Liver (tissue), 9 donors: Measurements from ENCODE around the gene SCO2. TPM values are rescaled to one million over a fixed set of nuclear protein-coding genes. Genes with fewer than 3 reads are reported as not detected.

Experiments used
- DNase-seq: peaks from one replicate; pipeline ENCODE4 v3.0.0-alpha.2; 2017; ENCODE audit warnings: low spot score
- H3K27ac ChIP-seq, 2 donors: one replicate each; pipeline ENCODE4 v1.7.0; 2013; ENCODE audit warnings: inconsistent platforms in 2 of 2, low read length in 2 of 2, control low read depth in 1 of 2, low read depth in 1 of 2, mild to moderate bottlenecking in 1 of 2
- H3K27me3 ChIP-seq, 4 donors: one replicate each; pipeline versions ENCODE4 v1.6.1 to v1.7.0; 2013; ENCODE audit warnings: low read length in 3 of 4, inconsistent platforms in 1 of 4, mild to moderate bottlenecking in 1 of 4, moderate library complexity in 1 of 4; ENCODE audit not compliant: control insufficient read depth in 4 of 4, insufficient read depth in 4 of 4
- H3K36me3 ChIP-seq, 4 donors: one replicate each; pipeline versions ENCODE4 v1.6.1 to v1.7.0; 2013; ENCODE audit warnings: low read length in 3 of 4, mild to moderate bottlenecking in 3 of 4, low read depth in 1 of 4, moderate library complexity in 1 of 4; ENCODE audit not compliant: control insufficient read depth in 4 of 4, insufficient read depth in 3 of 4
- H3K4me1 ChIP-seq, 4 donors: one replicate each; pipeline versions ENCODE4 v1.6.1 to v1.7.0; 2013; ENCODE audit warnings: low read length in 3 of 4, mild to moderate bottlenecking in 3 of 4, moderate library complexity in 1 of 4; ENCODE audit not compliant: control insufficient read depth in 4 of 4, insufficient read depth in 4 of 4
- H3K4me3 ChIP-seq, 3 donors: one replicate each; pipeline versions ENCODE4 v1.6.1 to v1.7.0; 2013; ENCODE audit warnings: low read length in 3 of 3, control low read depth in 1 of 3, low read depth in 1 of 3, mild to moderate bottlenecking in 1 of 3
- H3K9ac ChIP-seq, 2 donors: one replicate each; pipeline ENCODE4 v1.7.0; 2013; ENCODE audit warnings: low read length in 2 of 2, mild to moderate bottlenecking in 2 of 2, moderate library complexity in 2 of 2, control low read depth in 1 of 2, low read depth in 1 of 2
- H3K9me3 ChIP-seq, 4 donors: one replicate each; pipeline versions ENCODE4 v1.6.1 to v1.7.0; 2013; ENCODE audit warnings: low read length in 3 of 4; ENCODE audit not compliant: control insufficient read depth in 4 of 4
- EGR1 ChIP-seq, 2 donors: IDR thresholded peaks; 2 replicates each; pipeline ENCODE4 v1.6.1; 2016 to 2018; ENCODE audit warnings: antibody characterized with exemption in 2 of 2, low read depth in 2 of 2
- FOXA1 ChIP-seq: IDR thresholded peaks from 2 replicates; pipeline ENCODE4 v1.6.1; 2016; ENCODE audit warnings: antibody characterized with exemption
- FOXA2 ChIP-seq: IDR thresholded peaks from 2 replicates; pipeline ENCODE4 v1.6.1; 2016; ENCODE audit warnings: antibody characterized with exemption
- GABPA ChIP-seq, 2 donors: IDR thresholded peaks in 1 of 2; conservative IDR thresholded peaks in 1 of 2; 2 replicates each; pipeline ENCODE4 v1.6.1; 2016; ENCODE audit warnings: antibody characterized with exemption in 2 of 2, mild to moderate bottlenecking in 1 of 2, moderate library complexity in 1 of 2
- HNF4A ChIP-seq, 2 donors: conservative IDR thresholded peaks; 2 replicates each; pipeline ENCODE4 v1.6.1; 2016; ENCODE audit warnings: antibody characterized with exemption in 2 of 2, mild to moderate bottlenecking in 2 of 2
- HNF4G ChIP-seq: IDR thresholded peaks from 2 replicates; pipeline ENCODE4 v1.6.1; 2016; ENCODE audit warnings: antibody characterized with exemption
- JUND ChIP-seq, 2 donors: IDR thresholded peaks; 2 replicates each; pipeline ENCODE4 v1.6.1; 2016; ENCODE audit warnings: antibody characterized with exemption in 2 of 2
- MAX ChIP-seq: IDR thresholded peaks from 2 replicates; pipeline ENCODE4 v1.6.1; 2016; ENCODE audit warnings: antibody characterized with exemption
- NR2F2 ChIP-seq: IDR thresholded peaks from 2 replicates; pipeline ENCODE4 v1.6.1; 2016; ENCODE audit warnings: antibody characterized with exemption
- RAD21 ChIP-seq, 2 donors: IDR thresholded peaks; 2 replicates each; pipeline ENCODE4 v1.6.1; 2016; ENCODE audit warnings: antibody characterized with exemption in 2 of 2, mild to moderate bottlenecking in 2 of 2
- RXRA ChIP-seq, 2 donors: IDR thresholded peaks; 2 replicates each; pipeline ENCODE4 v1.6.1; 2017 to 2018; ENCODE audit warnings: antibody characterized with exemption in 2 of 2, mild to moderate bottlenecking in 1 of 2
- SP1 ChIP-seq: IDR thresholded peaks from 2 replicates; pipeline ENCODE4 v1.6.1; 2018; ENCODE audit warnings: antibody characterized with exemption, mild to moderate bottlenecking
- TAF1 ChIP-seq: conservative IDR thresholded peaks from 2 replicates; pipeline ENCODE4 v1.6.1; 2016; ENCODE audit warnings: antibody characterized with exemption, mild to moderate bottlenecking
- YY1 ChIP-seq: IDR thresholded peaks from 2 replicates; pipeline ENCODE4 v1.6.1; 2016; ENCODE audit warnings: antibody characterized with exemption, mild to moderate bottlenecking
- ZBTB33 ChIP-seq: IDR thresholded peaks from 2 replicates; pipeline ENCODE4 v1.6.1; 2016; ENCODE audit warnings: antibody characterized with exemption
- WGBS: extraction: QIAGEN DNeasy Blood & Tissue Kit; methylation state at CpG from one replicate; pipeline ENCODE4 v1.1.7; 2013; 5-methylcytosine and 5-hydroxymethylcytosine counted together
- polyA plus RNA-seq, 2 donors: library from polyadenylated mRNA; stranded (reverse) in 1 of 2; unstranded in 1 of 2; fragments of 200-250 nt in 1 of 2; fragments of >200 nt in 1 of 2; fragmentation: Nextera tagmentation in 1 of 2; extraction: Ambion mirVana in 1 of 2; gene quantifications; one replicate each; pipeline versions ENCODE4 v1.2.1 to v1.2.3, GENCODE V29; 2013 to 2015
- total RNA-seq, 2 donors: library from RNA; depleted of rRNA; stranded (reverse); fragments of >200 nt; gene quantifications; one replicate each; pipeline ENCODE4 v1.2.3, GENCODE V29; 2014
- TF ChIP-seq, protein P1 (sequence below): IDR thresholded peaks from 2 replicates; pipeline ENCODE4 v1.6.1; 2016; ENCODE audit warnings: antibody characterized with exemption, mild to moderate bottlenecking
- TF ChIP-seq, protein P2 (sequence below): fragments of 150-350 bp; IDR thresholded peaks from 2 replicates; pipeline ENCODE4 v1.5.1; 2017; ENCODE audit warnings: improper control_type of control experiment, low read depth, low read length; ENCODE audit not compliant: missing input control
- TF ChIP-seq, protein P3 (sequence below): IDR thresholded peaks from 2 replicates; pipeline ENCODE4 v1.6.1; 2016; ENCODE audit warnings: antibody characterized with exemption
- donor health status: healthy.
- donor health status: healthy.
- donor health status: healthy.
- donor health status: healthy.
- donor health status: healthy.

The SCO2 gene
- total and polyA plus RNA-seq, 4 donors, result 1.4 to 2.9 (median 1.8) TPM

GRCh38 chr22:50506611-50507420 is 18.6 kb downstream of the SCO2 start:
- Histone ChIP-seq H3K4me1 (peaks cover 11 to 27% (median 24%) of the 10 kb centered on the region in 4 donors), H3K36me3 (peaks cover 0 to 21% (median 7%) of the 10 kb centered on the region in 4 donors), H3K27me3 (no peaks in the 10 kb centered on the region), H3K4me3 (peak overlapping the region; percentile 86 to 89 (median 87)), H3K27ac (peak overlapping the region; percentile 42 to 67), H3K9ac (peak overlapping the region; percentile 45 to 99), H3K9me3 (no peaks in the 10 kb centered on the region)
- TF ChIP-seq GABPA (IDR thresholded peaks at IDR 0.05 in 1 of 2, conservative IDR thresholded peaks at IDR 0.05 in 1 of 2), result no peak
- TF ChIP-seq HNF4A (conservative IDR thresholded peaks at IDR 0.05), result no peak
- TF ChIP-seq FOXA1, result no peak
- no peak for TF ChIP-seq TAF1
- no peak for TF ChIP-seq FOXA2
- TF ChIP-seq ZBTB33, result no peak
- no peak for TF ChIP-seq HNF4G
- TF ChIP-seq SP1, result no peak
- TF ChIP-seq, protein P1, sequence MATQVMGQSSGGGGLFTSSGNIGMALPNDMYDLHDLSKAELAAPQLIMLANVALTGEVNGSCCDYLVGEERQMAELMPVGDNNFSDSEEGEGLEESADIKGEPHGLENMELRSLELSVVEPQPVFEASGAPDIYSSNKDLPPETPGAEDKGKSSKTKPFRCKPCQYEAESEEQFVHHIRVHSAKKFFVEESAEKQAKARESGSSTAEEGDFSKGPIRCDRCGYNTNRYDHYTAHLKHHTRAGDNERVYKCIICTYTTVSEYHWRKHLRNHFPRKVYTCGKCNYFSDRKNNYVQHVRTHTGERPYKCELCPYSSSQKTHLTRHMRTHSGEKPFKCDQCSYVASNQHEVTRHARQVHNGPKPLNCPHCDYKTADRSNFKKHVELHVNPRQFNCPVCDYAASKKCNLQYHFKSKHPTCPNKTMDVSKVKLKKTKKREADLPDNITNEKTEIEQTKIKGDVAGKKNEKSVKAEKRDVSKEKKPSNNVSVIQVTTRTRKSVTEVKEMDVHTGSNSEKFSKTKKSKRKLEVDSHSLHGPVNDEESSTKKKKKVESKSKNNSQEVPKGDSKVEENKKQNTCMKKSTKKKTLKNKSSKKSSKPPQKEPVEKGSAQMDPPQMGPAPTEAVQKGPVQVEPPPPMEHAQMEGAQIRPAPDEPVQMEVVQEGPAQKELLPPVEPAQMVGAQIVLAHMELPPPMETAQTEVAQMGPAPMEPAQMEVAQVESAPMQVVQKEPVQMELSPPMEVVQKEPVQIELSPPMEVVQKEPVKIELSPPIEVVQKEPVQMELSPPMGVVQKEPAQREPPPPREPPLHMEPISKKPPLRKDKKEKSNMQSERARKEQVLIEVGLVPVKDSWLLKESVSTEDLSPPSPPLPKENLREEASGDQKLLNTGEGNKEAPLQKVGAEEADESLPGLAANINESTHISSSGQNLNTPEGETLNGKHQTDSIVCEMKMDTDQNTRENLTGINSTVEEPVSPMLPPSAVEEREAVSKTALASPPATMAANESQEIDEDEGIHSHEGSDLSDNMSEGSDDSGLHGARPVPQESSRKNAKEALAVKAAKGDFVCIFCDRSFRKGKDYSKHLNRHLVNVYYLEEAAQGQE, result no peak
- no peak for TF ChIP-seq EGR1 (IDR thresholded peaks at IDR 0.05; ENCODE audit: low read depth in 2 of 2)
- TF ChIP-seq RXRA (IDR thresholded peaks at IDR 0.05), result no peak
- TF ChIP-seq MAX, result no peak
- TF ChIP-seq, protein P2, sequence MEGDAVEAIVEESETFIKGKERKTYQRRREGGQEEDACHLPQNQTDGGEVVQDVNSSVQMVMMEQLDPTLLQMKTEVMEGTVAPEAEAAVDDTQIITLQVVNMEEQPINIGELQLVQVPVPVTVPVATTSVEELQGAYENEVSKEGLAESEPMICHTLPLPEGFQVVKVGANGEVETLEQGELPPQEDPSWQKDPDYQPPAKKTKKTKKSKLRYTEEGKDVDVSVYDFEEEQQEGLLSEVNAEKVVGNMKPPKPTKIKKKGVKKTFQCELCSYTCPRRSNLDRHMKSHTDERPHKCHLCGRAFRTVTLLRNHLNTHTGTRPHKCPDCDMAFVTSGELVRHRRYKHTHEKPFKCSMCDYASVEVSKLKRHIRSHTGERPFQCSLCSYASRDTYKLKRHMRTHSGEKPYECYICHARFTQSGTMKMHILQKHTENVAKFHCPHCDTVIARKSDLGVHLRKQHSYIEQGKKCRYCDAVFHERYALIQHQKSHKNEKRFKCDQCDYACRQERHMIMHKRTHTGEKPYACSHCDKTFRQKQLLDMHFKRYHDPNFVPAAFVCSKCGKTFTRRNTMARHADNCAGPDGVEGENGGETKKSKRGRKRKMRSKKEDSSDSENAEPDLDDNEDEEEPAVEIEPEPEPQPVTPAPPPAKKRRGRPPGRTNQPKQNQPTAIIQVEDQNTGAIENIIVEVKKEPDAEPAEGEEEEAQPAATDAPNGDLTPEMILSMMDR, result no peak
- TF ChIP-seq NR2F2, result no peak
- TF ChIP-seq JUND (IDR thresholded peaks at IDR 0.05), result no peak
- TF ChIP-seq, protein P3, sequence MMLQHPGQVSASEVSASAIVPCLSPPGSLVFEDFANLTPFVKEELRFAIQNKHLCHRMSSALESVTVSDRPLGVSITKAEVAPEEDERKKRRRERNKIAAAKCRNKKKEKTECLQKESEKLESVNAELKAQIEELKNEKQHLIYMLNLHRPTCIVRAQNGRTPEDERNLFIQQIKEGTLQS, result no peak
- no peak for TF ChIP-seq RAD21 (IDR thresholded peaks at IDR 0.05)
- no peak for TF ChIP-seq YY1
- 31% methylated on average over 21 of the region's 21 CpGs for WGBS
- no peak for DNase-seq
